ENCODE results near the gene SURF1.

SURF1 gene

DNA sequence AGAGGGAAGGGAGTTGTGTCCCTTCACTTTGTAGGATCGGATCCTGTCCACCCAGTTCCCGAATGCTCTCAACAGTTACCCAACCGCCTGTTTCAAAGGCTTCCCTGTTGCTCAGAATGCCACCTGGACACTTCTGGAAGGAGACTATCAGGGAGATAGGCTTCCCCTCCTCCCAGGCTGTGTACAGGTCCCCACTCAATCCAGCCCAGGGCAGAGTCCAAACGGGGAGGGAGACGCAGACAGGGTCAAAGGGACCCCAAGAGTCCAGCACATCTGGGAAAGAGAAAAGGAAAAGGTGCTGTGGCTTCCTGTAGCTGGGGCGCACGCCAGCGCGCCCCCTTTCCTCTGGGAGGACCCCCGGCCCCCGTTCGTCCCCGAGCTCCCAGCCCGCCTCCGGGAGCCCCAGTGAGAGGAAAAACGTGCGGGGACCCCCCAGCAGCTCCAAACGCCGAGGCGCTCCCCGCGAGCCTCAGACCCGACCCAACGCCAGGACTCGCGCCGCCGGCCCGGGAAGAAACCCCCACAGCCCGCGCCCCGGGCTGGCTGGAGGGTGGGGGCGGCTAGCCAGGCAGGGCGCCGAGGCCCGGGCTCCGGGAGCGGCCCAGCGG, 18.9 kb upstream of the SURF1 start:
- Histone ChIP-seq H3K9ac (ENCODE audit: low read length) (peak overlapping the region; percentile 79), H3K9me3 (ENCODE audit: insufficient read depth, low read length) (no peaks in the 10 kb centered on the region), H4K20me1 (ENCODE audit: low read depth, low read length) (no peaks in the 10 kb centered on the region; the same call in 1 of the 2 replicates), H3F3A (ENCODE audit: insufficient read depth) (peaks cover 5% of the 10 kb centered on the region; the same call in 1 of the 2 replicates), H3K4me2 (ENCODE audit: low read depth, low read length, poor library complexity, severe bottlenecking) (peak overlapping the region; percentile 99), H3K36me3 (ENCODE audit: low read length) (no peaks in the 10 kb centered on the region), H3K9me2 (replicated peaks; ENCODE audit: insufficient read depth, low read length) (no peaks in the 10 kb centered on the region), H3K4me3 (ENCODE audit: insufficient read depth, low read length, poor library complexity, severe bottlenecking) (peak overlapping the region; percentile 99), H3K27ac (ENCODE audit: low read depth, low read length) (peak overlapping the region; percentile 30), H3K79me2 (ENCODE audit: insufficient read depth, low read length) (peaks cover 52% of the 10 kb centered on the region), H2AFZ (ENCODE audit: low read depth, low read length, severe bottlenecking) (peak overlapping the region; percentile 35), H3K27me3 (ENCODE audit: low read length) (no peaks in the 10 kb centered on the region)
- no peak for TF ChIP-seq EZH2phosphoT487 (conservative IDR thresholded peaks at IDR 0.05; ENCODE audit: low read length)
- TF ChIP-seq, protein P1, sequence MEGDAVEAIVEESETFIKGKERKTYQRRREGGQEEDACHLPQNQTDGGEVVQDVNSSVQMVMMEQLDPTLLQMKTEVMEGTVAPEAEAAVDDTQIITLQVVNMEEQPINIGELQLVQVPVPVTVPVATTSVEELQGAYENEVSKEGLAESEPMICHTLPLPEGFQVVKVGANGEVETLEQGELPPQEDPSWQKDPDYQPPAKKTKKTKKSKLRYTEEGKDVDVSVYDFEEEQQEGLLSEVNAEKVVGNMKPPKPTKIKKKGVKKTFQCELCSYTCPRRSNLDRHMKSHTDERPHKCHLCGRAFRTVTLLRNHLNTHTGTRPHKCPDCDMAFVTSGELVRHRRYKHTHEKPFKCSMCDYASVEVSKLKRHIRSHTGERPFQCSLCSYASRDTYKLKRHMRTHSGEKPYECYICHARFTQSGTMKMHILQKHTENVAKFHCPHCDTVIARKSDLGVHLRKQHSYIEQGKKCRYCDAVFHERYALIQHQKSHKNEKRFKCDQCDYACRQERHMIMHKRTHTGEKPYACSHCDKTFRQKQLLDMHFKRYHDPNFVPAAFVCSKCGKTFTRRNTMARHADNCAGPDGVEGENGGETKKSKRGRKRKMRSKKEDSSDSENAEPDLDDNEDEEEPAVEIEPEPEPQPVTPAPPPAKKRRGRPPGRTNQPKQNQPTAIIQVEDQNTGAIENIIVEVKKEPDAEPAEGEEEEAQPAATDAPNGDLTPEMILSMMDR (IDR thresholded peaks at IDR 0.05; ENCODE audit: insufficient read depth, low read length, poor library complexity, severe bottlenecking): peak; percentile 39

- Histone ChIP-seq H3K27ac (ENCODE audit: low read depth, low read length) (peak overlapping the region; percentile 30; the same call in 1 of the 2 replicates), H3F3A (ENCODE audit: insufficient read depth) (peaks cover 5% of the 10 kb centered on the region; the same call in 1 of the 2 replicates), H3K4me2 (ENCODE audit: low read depth, low read length, poor library complexity, severe bottlenecking) (peak overlapping the region; percentile 99), H4K20me1 (ENCODE audit: low read depth, low read length) (no peaks in the 10 kb centered on the region; the same call in 1 of the 2 replicates), H3K27me3 (ENCODE audit: low read length) (no peaks in the 10 kb centered on the region), H3K9ac (ENCODE audit: low read length) (peak overlapping the region; percentile 79), H3K36me3 (ENCODE audit: low read length) (no peaks in the 10 kb centered on the region), H3K9me3 (ENCODE audit: insufficient read depth, low read length) (no peaks in the 10 kb centered on the region), H3K9me2 (replicated peaks; ENCODE audit: insufficient read depth, low read length) (no peaks in the 10 kb centered on the region), H3K4me3 (ENCODE audit: insufficient read depth, low read length, poor library complexity, severe bottlenecking) (peak overlapping the region; percentile 99), H2AFZ (ENCODE audit: low read depth, low read length, severe bottlenecking) (peak overlapping the region; percentile 35), H3K79me2 (ENCODE audit: insufficient read depth, low read length) (peaks cover 57% of the 10 kb centered on the region)
- no peak for TF ChIP-seq EZH2phosphoT487 (conservative IDR thresholded peaks at IDR 0.05; ENCODE audit: low read length)
- TF ChIP-seq, protein P1 (IDR thresholded peaks at IDR 0.05; ENCODE audit: insufficient read depth, low read length, poor library complexity, severe bottlenecking): no peak
These were observed 18.4 kb upstream of the SURF1 start for GRCh38 chr9:133374612-133375115.

- H2AFZ ChIP-seq (ENCODE audit: low read depth, low read length, severe bottlenecking): no peak overlapping the region
- H3K4me2 ChIP-seq (ENCODE audit: low read depth, low read length, poor library complexity, severe bottlenecking): no peak overlapping the region
- H3F3A ChIP-seq (ENCODE audit: insufficient read depth): peaks cover 5% of the 10 kb centered on the region; the same call in 1 of the 2 replicates
- peaks cover 77% of the 10 kb centered on the region for H3K79me2 ChIP-seq (ENCODE audit: insufficient read depth, low read length)
- no peaks in the 10 kb centered on the region for H3K27me3 ChIP-seq (ENCODE audit: low read length)
- no peak for TF ChIP-seq EZH2phosphoT487 (conservative IDR thresholded peaks at IDR 0.05; ENCODE audit: low read length)
- TF ChIP-seq, protein P1 (IDR thresholded peaks at IDR 0.05; ENCODE audit: insufficient read depth, low read length, poor library complexity, severe bottlenecking): no peak
- no peak overlapping the region for H3K27ac ChIP-seq (ENCODE audit: low read depth, low read length)
- H4K20me1 ChIP-seq (ENCODE audit: low read depth, low read length): no peaks in the 10 kb centered on the region; the same call in 1 of the 2 replicates
- no peaks in the 10 kb centered on the region for H3K9me2 ChIP-seq (replicated peaks; ENCODE audit: insufficient read depth, low read length)
- no peaks in the 10 kb centered on the region for H3K36me3 ChIP-seq (ENCODE audit: low read length)
- H3K9ac ChIP-seq (ENCODE audit: low read length): no peak overlapping the region
- no peak overlapping the region for H3K4me3 ChIP-seq (ENCODE audit: insufficient read depth, low read length, poor library complexity, severe bottlenecking)
- H3K9me3 ChIP-seq (ENCODE audit: insufficient read depth, low read length): no peaks in the 10 kb centered on the region
These were observed 15.9 kb upstream of the SURF1 start for GRCh38 chr9:133372144-133372543.
